H9 (cell line): Measurements from ENCODE around the gene HPS3. TPM values are rescaled to one million over a fixed set of nuclear protein-coding genes. Genes with fewer than 3 reads are reported as not detected.

Source experiments
- DNase-seq: peaks from one replicate; pipeline ENCODE4 v3.0.0-alpha.2; 2017
- H2AFZ ChIP-seq: one replicate; pipeline ENCODE4 v1.6.1; 2013; ENCODE audit warnings: mild to moderate bottlenecking, low read length, control low read depth, moderate library complexity
- H2AK5ac ChIP-seq: 2 replicates; pipeline ENCODE4 v1.6.1; 2013; ENCODE audit warnings: low read length, control low read depth, mixed read lengths; ENCODE audit not compliant: insufficient read length
- H2BK120ac ChIP-seq: one replicate; pipeline ENCODE4 v1.6.1; 2013; ENCODE audit warnings: low read depth, mild to moderate bottlenecking, low read length, control low read depth, inconsistent platforms; ENCODE audit not compliant: poor library complexity, severe bottlenecking
- H2BK12ac ChIP-seq: 2 replicates; pipeline ENCODE4 v1.6.1; 2013; ENCODE audit warnings: low read length, control low read depth, mixed read lengths, low read depth; ENCODE audit not compliant: insufficient read length
- H2BK15ac ChIP-seq: 2 replicates; pipeline ENCODE4 v1.6.1; 2013; ENCODE audit warnings: low read depth, low read length, control low read depth
- H2BK20ac ChIP-seq: one replicate; pipeline ENCODE4 v1.6.1; 2013; ENCODE audit warnings: low read depth, mild to moderate bottlenecking, low read length, control low read depth, inconsistent platforms; ENCODE audit not compliant: poor library complexity, severe bottlenecking
- H2BK5ac ChIP-seq: 2 replicates; pipeline ENCODE4 v1.6.1; 2013; ENCODE audit warnings: low read length, control low read depth, mixed read lengths; ENCODE audit not compliant: insufficient read length
- H3K14ac ChIP-seq: 2 replicates; pipeline ENCODE4 v1.6.1; 2013; ENCODE audit warnings: low read length, control low read depth; ENCODE audit not compliant: insufficient read depth
- H3K18ac ChIP-seq: 2 replicates; pipeline ENCODE4 v1.6.1; 2013; ENCODE audit warnings: low read depth, mild to moderate bottlenecking, mixed read lengths, low read length, control low read depth; ENCODE audit not compliant: insufficient read length
- H3K23ac ChIP-seq: 2 replicates; pipeline ENCODE4 v1.6.1; 2013; ENCODE audit warnings: low read length, control low read depth, mixed read lengths, low read depth; ENCODE audit not compliant: insufficient read length
- H3K23me2 ChIP-seq: 2 replicates; pipeline ENCODE4 v1.6.1; 2013; ENCODE audit warnings: low read depth, mild to moderate bottlenecking, mixed read lengths, low read length, control low read depth; ENCODE audit not compliant: insufficient read length, poor library complexity, severe bottlenecking
- H3K27ac ChIP-seq: 2 replicates; pipeline ENCODE4 v1.5.1; 2013; ENCODE audit warnings: low read length, control low read depth, mixed read lengths, low read depth; ENCODE audit not compliant: insufficient read length
- H3K27me3 ChIP-seq: 2 replicates; pipeline ENCODE4 v1.6.1; 2013; ENCODE audit warnings: low read length, control low read depth, inconsistent platforms; ENCODE audit not compliant: insufficient read depth
- H3K4ac ChIP-seq: 2 replicates; pipeline ENCODE4 v1.6.1; 2013; ENCODE audit warnings: low read depth, mild to moderate bottlenecking, control low read depth, inconsistent platforms, low read length, moderate library complexity
- H3K4me1 ChIP-seq: 2 replicates; pipeline ENCODE4 v1.6.1; 2013; ENCODE audit warnings: low read length, control low read depth, inconsistent platforms; ENCODE audit not compliant: insufficient read depth
- H3K4me2 ChIP-seq: 2 replicates; pipeline ENCODE4 v1.6.1; 2013; ENCODE audit warnings: low read length, control low read depth, mixed read lengths; ENCODE audit not compliant: insufficient read length, insufficient read depth
- H3K56ac ChIP-seq: 2 replicates; pipeline ENCODE4 v1.6.1; 2013; ENCODE audit warnings: low read depth, mild to moderate bottlenecking, mixed read lengths, low read length, control low read depth; ENCODE audit not compliant: insufficient read length
- H3K79me1 ChIP-seq: 2 replicates; pipeline ENCODE4 v1.6.1; 2013; ENCODE audit warnings: low read depth, mild to moderate bottlenecking, moderate library complexity, low read length, control low read depth, inconsistent platforms; ENCODE audit not compliant: insufficient read depth, poor library complexity, severe bottlenecking
- H3K79me2 ChIP-seq: 2 replicates; pipeline ENCODE4 v1.6.1; 2013; ENCODE audit warnings: low read length, control low read depth, inconsistent platforms; ENCODE audit not compliant: insufficient read depth
- H3K9ac ChIP-seq: 2 replicates; pipeline ENCODE4 v1.6.1; 2013; ENCODE audit warnings: low read length, control low read depth, mixed read lengths; ENCODE audit not compliant: insufficient read length; ENCODE audit errors: extremely low read depth
- H3K9me3 ChIP-seq: one replicate; pipeline ENCODE4 v1.6.1; 2013; ENCODE audit warnings: low read depth, low read length, inconsistent platforms; ENCODE audit not compliant: control insufficient read depth
- H3T11ph ChIP-seq: one replicate; pipeline ENCODE4 v1.6.1; 2013; ENCODE audit warnings: mild to moderate bottlenecking, low read length, control low read depth, inconsistent platforms
- H4K20me1 ChIP-seq: one replicate; pipeline ENCODE4 v1.6.1; 2013; ENCODE audit not compliant: control insufficient read depth, insufficient read length, insufficient read depth
- H4K5ac ChIP-seq: 2 replicates; pipeline ENCODE4 v1.6.1; 2013; ENCODE audit warnings: low read depth, mild to moderate bottlenecking, mixed read lengths, low read length, control low read depth; ENCODE audit not compliant: insufficient read length
- H4K8ac ChIP-seq: replicated peaks from 2 replicates; pipeline ENCODE4 v1.6.1; 2013; ENCODE audit warnings: low read length, control low read depth, mixed read lengths, low read depth; ENCODE audit not compliant: insufficient read length
- H4K91ac ChIP-seq: 2 replicates; pipeline ENCODE4 v1.6.1; 2013; ENCODE audit warnings: low read depth, mild to moderate bottlenecking, moderate library complexity, mixed read lengths, low read length, control low read depth; ENCODE audit not compliant: insufficient read length
- H3K27ac Mint-ChIP-seq, 3 experiments: 2 replicates in 2 of 3; 3 replicates in 1 of 3; pipeline ENCODE4 v1.8.0; 2020 to 2021; ENCODE audit warnings: mixed read lengths in 3 of 3, mild to moderate bottlenecking in 1 of 3, moderate library complexity in 1 of 3
- H3K27me3 Mint-ChIP-seq: 2 replicates; pipeline ENCODE4 v1.8.0; 2021; ENCODE audit warnings: low read depth, mild to moderate bottlenecking, moderate library complexity, mixed read lengths
- H3K36me3 Mint-ChIP-seq, 3 experiments: 2 replicates in 2 of 3; 3 replicates in 1 of 3; pipeline ENCODE4 v1.8.0; 2020 to 2021; ENCODE audit warnings: low read depth in 3 of 3, mixed read lengths in 3 of 3; ENCODE audit not compliant: insufficient read depth in 1 of 3
- H3K4me1 Mint-ChIP-seq, 2 experiments: 2 replicates each; pipeline ENCODE4 v1.8.0; 2020; ENCODE audit warnings: mixed read lengths in 2 of 2
- H3K4me3 Mint-ChIP-seq, 2 experiments: 2 replicates in 1 of 2; 3 replicates in 1 of 2; pipeline ENCODE4 v1.8.0; 2020 to 2021; ENCODE audit warnings: mild to moderate bottlenecking in 2 of 2, mixed read lengths in 2 of 2, moderate library complexity in 1 of 2
- H3K9me3 Mint-ChIP-seq, 2 experiments: 2 replicates in 1 of 2; 3 replicates in 1 of 2; pipeline ENCODE4 v1.8.0; 2020; ENCODE audit warnings: mild to moderate bottlenecking in 2 of 2, mixed read lengths in 2 of 2, moderate library complexity in 1 of 2
- WGBS: extraction: QIAGEN DNeasy Blood & Tissue Kit; methylation state at CpG from one replicate; pipeline ENCODE4 v1.1.7; 2013; ENCODE audit warnings: missing lambda C conversion rate, low lambda C conversion rate, mixed read lengths; ENCODE audit not compliant: insufficient read length; ENCODE audit errors: extremely low coverage; 5-methylcytosine and 5-hydroxymethylcytosine counted together
- total RNA-seq: library from RNA; stranded (reverse); gene quantifications from 2 replicates; pipeline ENCODE4 v1.2.1, GENCODE V29; 2021
- TF ChIP-seq, protein P1 (sequence below): fragments of 200-600 bp; sonication (generic); conservative IDR thresholded peaks from 3 replicates; pipeline ENCODE4 v1.8.0; 2021; ENCODE audit warnings: antibody characterized with exemption, mild to moderate bottlenecking

HPS3 gene
- total RNA-seq, 1 experiment from 2014 or later, result 46.5 TPM

DNA sequence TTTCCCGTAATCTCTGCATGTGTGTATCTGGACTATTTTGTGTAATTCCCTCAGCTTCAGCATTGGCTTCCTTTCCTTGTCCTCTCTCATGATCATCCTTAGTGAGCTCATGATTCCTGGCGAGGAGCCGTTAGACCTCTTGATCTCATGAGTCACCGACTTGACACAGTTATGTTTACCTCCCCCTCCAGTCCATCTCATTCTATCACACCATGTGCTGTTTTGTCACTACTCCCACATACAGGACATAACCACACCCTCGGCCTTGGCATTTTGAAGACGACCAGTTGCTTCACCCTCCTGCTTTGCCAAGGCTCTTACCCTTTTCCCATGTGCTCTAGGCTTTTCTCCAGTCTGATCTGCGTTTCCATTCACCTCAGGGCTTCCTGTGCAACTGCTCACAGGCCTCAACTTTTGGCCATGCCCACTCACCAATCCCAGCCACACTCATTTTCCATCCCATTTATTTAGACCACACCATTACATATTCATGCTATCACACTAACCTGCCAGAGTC lies 50.7 kb downstream of the HPS3 start:
- Histone ChIP-seq H2AK5ac (no peak overlapping the region), H4K5ac (no peak overlapping the region), H3K27me3 (no peaks in the 10 kb centered on the region), H3K4ac (no peak overlapping the region), H3K23ac (no peak overlapping the region), H3K14ac (no peak overlapping the region), H2BK12ac (no peak overlapping the region), H4K91ac (no peak overlapping the region), H3K79me2 (no peaks in the 10 kb centered on the region), H3K23me2 (no peaks in the 10 kb centered on the region), H2BK15ac (no peak overlapping the region), H2AFZ (no peak overlapping the region), H3K4me1 (no peaks in the 10 kb centered on the region), H2BK20ac (no peak overlapping the region), H3K79me1 (no peaks in the 10 kb centered on the region), H3K4me2 (no peak overlapping the region), H4K8ac (no peak overlapping the region), H3K56ac (no peak overlapping the region), H3K9ac (no peak overlapping the region), H3K9me3 (peaks cover 8% of the 10 kb centered on the region), H3K27ac (no peak overlapping the region), H4K20me1 (no peaks in the 10 kb centered on the region), H2BK120ac (no peak overlapping the region), H2BK5ac (no peak overlapping the region), H3K18ac (no peak overlapping the region), H3T11ph (no peak overlapping the region)
- H3K27me3 Mint-ChIP-seq, result no peaks in the 10 kb centered on the region
- peaks cover 21 to 31% (median 25%) of the 10 kb centered on the region in 3 experiments for H3K36me3 Mint-ChIP-seq
- peaks cover 3 to 5% of the 10 kb centered on the region in 2 experiments; a peak in 4 of 5 replicates for H3K9me3 Mint-ChIP-seq
- DNase-seq, result no peak
- no peak overlapping the region for H3K4me3 Mint-ChIP-seq
- H3K27ac Mint-ChIP-seq, result no peak overlapping the region
- peaks cover 5 to 17% of the 10 kb centered on the region in 2 experiments for H3K4me1 Mint-ChIP-seq
- TF ChIP-seq, protein P1, sequence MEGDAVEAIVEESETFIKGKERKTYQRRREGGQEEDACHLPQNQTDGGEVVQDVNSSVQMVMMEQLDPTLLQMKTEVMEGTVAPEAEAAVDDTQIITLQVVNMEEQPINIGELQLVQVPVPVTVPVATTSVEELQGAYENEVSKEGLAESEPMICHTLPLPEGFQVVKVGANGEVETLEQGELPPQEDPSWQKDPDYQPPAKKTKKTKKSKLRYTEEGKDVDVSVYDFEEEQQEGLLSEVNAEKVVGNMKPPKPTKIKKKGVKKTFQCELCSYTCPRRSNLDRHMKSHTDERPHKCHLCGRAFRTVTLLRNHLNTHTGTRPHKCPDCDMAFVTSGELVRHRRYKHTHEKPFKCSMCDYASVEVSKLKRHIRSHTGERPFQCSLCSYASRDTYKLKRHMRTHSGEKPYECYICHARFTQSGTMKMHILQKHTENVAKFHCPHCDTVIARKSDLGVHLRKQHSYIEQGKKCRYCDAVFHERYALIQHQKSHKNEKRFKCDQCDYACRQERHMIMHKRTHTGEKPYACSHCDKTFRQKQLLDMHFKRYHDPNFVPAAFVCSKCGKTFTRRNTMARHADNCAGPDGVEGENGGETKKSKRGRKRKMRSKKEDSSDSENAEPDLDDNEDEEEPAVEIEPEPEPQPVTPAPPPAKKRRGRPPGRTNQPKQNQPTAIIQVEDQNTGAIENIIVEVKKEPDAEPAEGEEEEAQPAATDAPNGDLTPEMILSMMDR, result no peak
- WGBS, result no CpG with 5 or more reads among the region's 7 CpGs
